Activated naive CD8-positive, alpha-beta T cell treated with anti-CD3 and anti-CD28 coated beads for 36 hours (primary cell): Measurements from ENCODE around the gene NUMB. TPM values are rescaled to one million over a fixed set of nuclear protein-coding genes. Genes with fewer than 3 reads are reported as not detected.

Source experiments
- DNase-seq: peaks from one replicate; pipeline ENCODE4 v3.0.0; 2021
- H3K27ac Mint-ChIP-seq: one replicate; pipeline ENCODE4 v1.8.0; 2022; ENCODE audit warnings: mild to moderate bottlenecking, moderate library complexity, mixed read lengths
- H3K27me3 Mint-ChIP-seq: one replicate; pipeline ENCODE4 v1.8.0; 2022; ENCODE audit warnings: mild to moderate bottlenecking, mixed read lengths
- H3K36me3 Mint-ChIP-seq: one replicate; pipeline ENCODE4 v1.8.0; 2021; ENCODE audit warnings: mild to moderate bottlenecking, mixed read lengths
- H3K4me1 Mint-ChIP-seq: one replicate; pipeline ENCODE4 v1.8.0; 2021; ENCODE audit warnings: mixed read lengths
- H3K4me3 Mint-ChIP-seq: one replicate; pipeline ENCODE4 v1.8.0; 2022; ENCODE audit warnings: mild to moderate bottlenecking, moderate library complexity, mixed read lengths
- H3K9me3 Mint-ChIP-seq: one replicate; pipeline ENCODE4 v1.8.0; 2022; ENCODE audit warnings: mixed read lengths
- total RNA-seq, 2 experiments: library from RNA; stranded (reverse); gene quantifications; one replicate each; pipeline ENCODE4 v1.2.3, GENCODE V29; 2021

NUMB gene
- total RNA-seq, 2 experiments from 2014 or later: 27.3 to 32.4 TPM

GRCh38 chr14:73472185-73473114 is 14.1 kb upstream of the NUMB start:
- H3K27me3 Mint-ChIP-seq: no peaks in the 10 kb centered on the region
- no peaks in the 10 kb centered on the region for H3K36me3 Mint-ChIP-seq
- H3K4me3 Mint-ChIP-seq: no peak overlapping the region
- DNase-seq: no peak
- no peak overlapping the region for H3K27ac Mint-ChIP-seq
- H3K9me3 Mint-ChIP-seq: no peaks in the 10 kb centered on the region
- H3K4me1 Mint-ChIP-seq: peaks cover 8% of the 10 kb centered on the region

- no peak overlapping the region for H3K4me3 Mint-ChIP-seq
- no peaks in the 10 kb centered on the region for H3K27me3 Mint-ChIP-seq
- H3K9me3 Mint-ChIP-seq: no peaks in the 10 kb centered on the region
- no peak for DNase-seq
- peaks cover 16% of the 10 kb centered on the region for H3K4me1 Mint-ChIP-seq
- no peaks in the 10 kb centered on the region for H3K36me3 Mint-ChIP-seq
- no peak overlapping the region for H3K27ac Mint-ChIP-seq
Measured at GRCh38 chr14:73471582-73472184, 13.3 kb upstream of the NUMB start.

GRCh38 chr14:73468828-73469375 is 10.6 kb upstream of the NUMB start:
- Mint-ChIP-seq H3K4me3 (no peak overlapping the region), H3K9me3 (no peaks in the 10 kb centered on the region), H3K27me3 (no peaks in the 10 kb centered on the region), H3K4me1 (peaks cover 37% of the 10 kb centered on the region), H3K27ac (no peak overlapping the region), H3K36me3 (no peaks in the 10 kb centered on the region)
- no peak for DNase-seq

- H3K9me3 Mint-ChIP-seq: no peaks in the 10 kb centered on the region
- no peaks in the 10 kb centered on the region for H3K27me3 Mint-ChIP-seq
- no peaks in the 10 kb centered on the region for H3K36me3 Mint-ChIP-seq
- peaks cover 42% of the 10 kb centered on the region for H3K4me1 Mint-ChIP-seq
- peak overlapping the region; percentile 71 for H3K27ac Mint-ChIP-seq
- peak; percentile 36 for DNase-seq
- H3K4me3 Mint-ChIP-seq: no peak overlapping the region
Measured at GRCh38 chr14:73467800-73468199, 9.5 kb upstream of the NUMB start.

- peaks cover 42% of the 10 kb centered on the region for H3K4me1 Mint-ChIP-seq
- H3K27me3 Mint-ChIP-seq: no peaks in the 10 kb centered on the region
- H3K36me3 Mint-ChIP-seq: no peaks in the 10 kb centered on the region
- peak; percentile 63 for DNase-seq
- no peaks in the 10 kb centered on the region for H3K9me3 Mint-ChIP-seq
- no peak overlapping the region for H3K4me3 Mint-ChIP-seq
- peak overlapping the region; percentile 71 for H3K27ac Mint-ChIP-seq
Measured at GRCh38 chr14:73467377-73467776, 9.0 kb upstream of the NUMB start.

GRCh38 chr14:73466861-73467260 is 8.5 kb upstream of the NUMB start:
- Mint-ChIP-seq H3K4me3 (no peak overlapping the region), H3K9me3 (no peaks in the 10 kb centered on the region), H3K36me3 (no peaks in the 10 kb centered on the region), H3K27ac (peak overlapping the region; percentile 71), H3K27me3 (no peaks in the 10 kb centered on the region), H3K4me1 (peaks cover 42% of the 10 kb centered on the region)
- no peak for DNase-seq

GRCh38 chr14:73465823-73466532 is 7.6 kb upstream of the NUMB start:
- Mint-ChIP-seq H3K36me3 (no peaks in the 10 kb centered on the region), H3K4me3 (no peak overlapping the region), H3K9me3 (no peaks in the 10 kb centered on the region), H3K27me3 (no peaks in the 10 kb centered on the region), H3K4me1 (peaks cover 42% of the 10 kb centered on the region), H3K27ac (peak overlapping the region; percentile 17)
- DNase-seq: no peak

GRCh38 chr14:73463411-73463810 is 5.1 kb upstream of the NUMB start:
- no peaks in the 10 kb centered on the region for H3K9me3 Mint-ChIP-seq
- peak; percentile 11 for DNase-seq
- no peaks in the 10 kb centered on the region for H3K36me3 Mint-ChIP-seq
- H3K27ac Mint-ChIP-seq: no peak overlapping the region
- H3K4me3 Mint-ChIP-seq: no peak overlapping the region
- H3K27me3 Mint-ChIP-seq: no peaks in the 10 kb centered on the region
- H3K4me1 Mint-ChIP-seq: peaks cover 46% of the 10 kb centered on the region

- Mint-ChIP-seq H3K27ac (no peak overlapping the region), H3K36me3 (no peaks in the 10 kb centered on the region), H3K4me1 (peaks cover 41% of the 10 kb centered on the region), H3K9me3 (no peaks in the 10 kb centered on the region), H3K27me3 (no peaks in the 10 kb centered on the region), H3K4me3 (no peak overlapping the region)
- no peak for DNase-seq
Measured at GRCh38 chr14:73462815-73463214, 4.5 kb upstream of the NUMB start.

- no peaks in the 10 kb centered on the region for H3K36me3 Mint-ChIP-seq
- H3K9me3 Mint-ChIP-seq: no peaks in the 10 kb centered on the region
- H3K27me3 Mint-ChIP-seq: no peaks in the 10 kb centered on the region
- peaks cover 39% of the 10 kb centered on the region for H3K4me1 Mint-ChIP-seq
- H3K4me3 Mint-ChIP-seq: no peak overlapping the region
- DNase-seq: no peak
- no peak overlapping the region for H3K27ac Mint-ChIP-seq
Measured at GRCh38 chr14:73462048-73462715, 3.8 kb upstream of the NUMB start.

GRCh38 chr14:73461478-73462047 is 3.2 kb upstream of the NUMB start:
- no peak overlapping the region for H3K4me3 Mint-ChIP-seq
- no peaks in the 10 kb centered on the region for H3K9me3 Mint-ChIP-seq
- H3K4me1 Mint-ChIP-seq: peaks cover 39% of the 10 kb centered on the region
- H3K27me3 Mint-ChIP-seq: no peaks in the 10 kb centered on the region
- H3K36me3 Mint-ChIP-seq: no peaks in the 10 kb centered on the region
- no peak overlapping the region for H3K27ac Mint-ChIP-seq
- no peak for DNase-seq

GRCh38 chr14:73460691-73461127 is 2.4 kb upstream of the NUMB start:
- no peak overlapping the region for H3K4me3 Mint-ChIP-seq
- no peaks in the 10 kb centered on the region for H3K36me3 Mint-ChIP-seq
- peaks cover 33% of the 10 kb centered on the region for H3K4me1 Mint-ChIP-seq

GRCh38 chr14:73459959-73460358 is 1.6 kb upstream of the NUMB start:
- Mint-ChIP-seq H3K27ac (no peak overlapping the region), H3K9me3 (no peaks in the 10 kb centered on the region), H3K4me3 (no peak overlapping the region), H3K36me3 (no peaks in the 10 kb centered on the region), H3K4me1 (peaks cover 32% of the 10 kb centered on the region), H3K27me3 (no peaks in the 10 kb centered on the region)
- no peak for DNase-seq

More at GRCh38 chr14:73460691-73461127, 2.4 kb upstream of the NUMB start:
- no peak for DNase-seq
- Mint-ChIP-seq H3K27ac (no peak overlapping the region), H3K9me3 (no peaks in the 10 kb centered on the region), H3K27me3 (no peaks in the 10 kb centered on the region)

- Mint-ChIP-seq H3K36me3 (no peaks in the 10 kb centered on the region), H3K27me3 (no peaks in the 10 kb centered on the region), H3K9me3 (no peaks in the 10 kb centered on the region), H3K4me1 (peaks cover 27% of the 10 kb centered on the region), H3K4me3 (peak overlapping the region; percentile 100), H3K27ac (peak overlapping the region; percentile 96)
- peak; percentile 7 for DNase-seq
Measured at GRCh38 chr14:73457924-73458182, 493 bp downstream of the NUMB start.
